GM23338 (cell line): ENCODE measurements around the gene GPRASP1. TPM values are rescaled to one million over a fixed set of nuclear protein-coding genes. Genes with fewer than 3 reads are reported as not detected.

ENCODE experiments used
- ATAC-seq: fragments of 200-7000 bp; cut with Tn5 transposase; 3 replicates; pipeline ENCODE4 v1.9.1; 2020
- DNase-seq: peaks from one replicate; pipeline ENCODE4 v3.0.0-alpha.2; 2015; ENCODE audit warnings: low spot score
- H2AFZ ChIP-seq: fragments of 200-600 bp; sonication (generic); 2 replicates; pipeline ENCODE4 v1.8.0; 2016; ENCODE audit warnings: antibody characterized with exemption, mild to moderate bottlenecking, moderate library complexity
- H3F3A ChIP-seq: fragments of 200-600 bp; sonication (generic); replicated peaks from 2 replicates; pipeline ENCODE4 v1.8.0; 2017; ENCODE audit warnings: antibody characterized with exemption, mixed run types, low read depth
- H3K27ac ChIP-seq: fragments of 200-600 bp; sonication (generic); 2 replicates; pipeline ENCODE4 v1.6.1; 2016; ENCODE audit warnings: low read depth
- H3K27me3 ChIP-seq: fragments of 200-600 bp; sonication (generic); 2 replicates; pipeline ENCODE4 v1.8.0; 2016; ENCODE audit warnings: mild to moderate bottlenecking, mixed run types, moderate library complexity; ENCODE audit not compliant: insufficient read depth
- H3K36me3 ChIP-seq: fragments of 200-600 bp; sonication (generic); 2 replicates; pipeline ENCODE4 v1.8.0; 2016; ENCODE audit warnings: mild to moderate bottlenecking; ENCODE audit not compliant: insufficient read depth
- H3K4me1 ChIP-seq: fragments of 200-600 bp; sonication (generic); 2 replicates; pipeline ENCODE4 v1.8.0; 2016; ENCODE audit warnings: mild to moderate bottlenecking, moderate library complexity; ENCODE audit not compliant: insufficient read depth
- H3K4me2 ChIP-seq: fragments of 200-600 bp; sonication (generic); 2 replicates; pipeline ENCODE4 v1.7.1; 2017; ENCODE audit warnings: mixed run types
- H3K4me3 ChIP-seq: fragments of 200-600 bp; sonication (generic); 2 replicates; pipeline ENCODE4 v1.6.1; 2016; ENCODE audit warnings: mixed run types
- H3K79me2 ChIP-seq: fragments of 200-600 bp; sonication (generic); replicated peaks from 2 replicates; pipeline ENCODE4 v1.8.0; 2017; ENCODE audit warnings: mild to moderate bottlenecking; ENCODE audit not compliant: insufficient read depth
- H3K9me2 ChIP-seq: fragments of 200-600 bp; sonication (generic); 2 replicates; pipeline ENCODE4 v1.8.0; 2017; ENCODE audit not compliant: insufficient read depth
- H4K20me1 ChIP-seq: fragments of 200-600 bp; sonication (generic); replicated peaks from 2 replicates; pipeline ENCODE4 v1.8.0; 2017; ENCODE audit warnings: mild to moderate bottlenecking; ENCODE audit not compliant: insufficient read depth
- H3K27ac Mint-ChIP-seq: 2 replicates; pipeline ENCODE4 v1.8.0; 2020; ENCODE audit warnings: inconsistent platforms, mild to moderate bottlenecking, moderate library complexity, mixed read lengths
- H3K27me3 Mint-ChIP-seq: 3 replicates; pipeline ENCODE4 v1.8.0; 2022; ENCODE audit warnings: low read depth, mild to moderate bottlenecking, moderate library complexity, mixed read lengths, inconsistent platforms; ENCODE audit not compliant: insufficient read depth, poor library complexity
- H3K36me3 Mint-ChIP-seq: 3 replicates; pipeline ENCODE4 v1.8.0; 2021; ENCODE audit warnings: low read depth, mild to moderate bottlenecking, inconsistent platforms, moderate library complexity, mixed read lengths
- H3K4me1 Mint-ChIP-seq: 3 replicates; pipeline ENCODE4 v1.8.0; 2020; ENCODE audit warnings: mild to moderate bottlenecking, inconsistent platforms, mixed read lengths
- H3K4me3 Mint-ChIP-seq: 3 replicates; pipeline ENCODE4 v1.8.0; 2021; ENCODE audit warnings: moderate library complexity, mild to moderate bottlenecking, inconsistent platforms, mixed read lengths
- H3K9me3 Mint-ChIP-seq: 3 replicates; pipeline ENCODE4 v1.8.0; 2020; ENCODE audit warnings: moderate library complexity, mild to moderate bottlenecking, inconsistent platforms, mixed read lengths
- CREB1 ChIP-seq: fragments of 250-450 bp; sonication (Bioruptor Pico); IDR thresholded peaks from 2 replicates; pipeline ENCODE4 v1.5.0; 2020; ENCODE audit warnings: low read depth, mild to moderate bottlenecking, moderate library complexity
- CTCF ChIP-seq, 2 experiments: fragments of 200-600 bp in 1 of 2; sonication (generic) in 1 of 2; conservative IDR thresholded peaks; 2 replicates each; pipeline versions ENCODE4 v1.5.1 to v1.6.1; 2016 to 2017; ENCODE audit warnings: antibody characterized with exemption in 2 of 2, low read depth in 2 of 2, mild to moderate bottlenecking in 2 of 2, moderate library complexity in 1 of 2
- ETS1 ChIP-seq: IDR thresholded peaks from 2 replicates; pipeline ENCODE4 v1.6.1; 2016; ENCODE audit warnings: antibody characterized with exemption
- EZH2 ChIP-seq: fragments of 200-600 bp; sonication (generic); IDR thresholded peaks from one replicate; pipeline ENCODE4 v1.8.0; 2017; ENCODE audit warnings: antibody characterized with exemption, mild to moderate bottlenecking, low read depth; ENCODE audit not compliant: unreplicated experiment
- JUNB ChIP-seq: IDR thresholded peaks from one replicate; pipeline ENCODE4 v1.6.1; 2016; ENCODE audit warnings: antibody characterized with exemption; ENCODE audit not compliant: unreplicated experiment
- NANOG ChIP-seq: IDR thresholded peaks from 2 replicates; pipeline ENCODE4 v1.6.1; 2016; ENCODE audit warnings: antibody characterized with exemption, borderline replicate concordance
- POLR2AphosphoS5 ChIP-seq: IDR thresholded peaks from 2 replicates; pipeline ENCODE4 v1.6.1; 2016; ENCODE audit warnings: antibody characterized with exemption, low read depth
- REST ChIP-seq: IDR thresholded peaks from one replicate; pipeline ENCODE4 v1.6.1; 2018; ENCODE audit warnings: antibody characterized with exemption; ENCODE audit not compliant: unreplicated experiment
- STAT1 ChIP-seq: IDR thresholded peaks from one replicate; pipeline ENCODE4 v1.6.1; 2016; ENCODE audit warnings: antibody characterized with exemption; ENCODE audit not compliant: unreplicated experiment
- ZNF114 ChIP-seq: fragments of 250-450 bp; sonication (Bioruptor Pico); IDR thresholded peaks from 2 replicates; pipeline ENCODE4 v1.5.0; 2020; ENCODE audit warnings: mild to moderate bottlenecking, moderate library complexity
- ZNF331 ChIP-seq: fragments of 250-450 bp; sonication (Bioruptor Pico); IDR thresholded peaks from 2 replicates; pipeline ENCODE4 v1.5.0; 2020; ENCODE audit warnings: low read depth, mild to moderate bottlenecking, moderate library complexity
- polyA plus RNA-seq: library from polyadenylated mRNA; unstranded; fragments of >200 nt; fragmentation: Nextera tagmentation; extraction: Ambion mirVana; gene quantifications from 2 replicates; pipeline ENCODE4 v1.2.1, GENCODE V29; 2016
- total RNA-seq: library from RNA; depleted of rRNA; stranded (reverse); fragments of >200 nt; shearing (Covaris generic); gene quantifications from 2 replicates; pipeline ENCODE4 v1.2.3, GENCODE V29; 2014

Gene GPRASP1
- total and polyA plus RNA-seq, 2 experiments from 2014 or later = 0.45 to 1.9 TPM

- no peak for TF ChIP-seq REST
- TF ChIP-seq ZNF114 = no peak
- no peak for TF ChIP-seq NANOG
- no peak for TF ChIP-seq POLR2AphosphoS5
Observed at GRCh38 chrX:102694749-102695148, 43.5 kb downstream of the GPRASP1 start (continued).

- Histone ChIP-seq H3K4me1 (no peaks in the 10 kb centered on the region), H3K79me2 (no peaks in the 10 kb centered on the region), H2AFZ (no peak overlapping the region), H4K20me1 (no peaks in the 10 kb centered on the region), H3K27ac (no peak overlapping the region), H3K4me2 (no peak overlapping the region), H3K9me2 (no peaks in the 10 kb centered on the region), H3K27me3 (no peaks in the 10 kb centered on the region), H3F3A (no peaks in the 10 kb centered on the region), H3K36me3 (no peaks in the 10 kb centered on the region), H3K4me3 (no peak overlapping the region)
- peaks cover 3% of the 10 kb centered on the region; the same call in 1 of the 3 replicates for H3K36me3 Mint-ChIP-seq
- ATAC-seq (no peak), DNase-seq (no peak)
- H3K4me3 Mint-ChIP-seq = no peak overlapping the region
- H3K27ac Mint-ChIP-seq = no peak overlapping the region
- H3K4me1 Mint-ChIP-seq = no peaks in the 10 kb centered on the region
- H3K9me3 Mint-ChIP-seq = peaks cover 8% of the 10 kb centered on the region; the same call in 2 of the 3 replicates
- H3K27me3 Mint-ChIP-seq = no peaks in the 10 kb centered on the region
- TF ChIP-seq CREB1 (CRISPR knock-in tag) (no peak), REST (no peak), ZNF114 (no peak), STAT1 (no peak), ETS1 (no peak), CTCF (conservative IDR thresholded peaks at IDR 0.05; ENCODE audit: low read depth in 2 of 2) (no peak), JUNB (no peak), POLR2AphosphoS5 (no peak), EZH2 (no peak), NANOG (no peak), ZNF331 (CRISPR knock-in tag) (no peak)
Observed at GRCh38 chrX:102696306-102696705, 45.0 kb downstream of the GPRASP1 start.
